AG08396 (cell line): ENCODE data around the gene ATP11B.

Experiments
- DNase-seq: peaks from one replicate; pipeline ENCODE4 v3.0.0; 2012; ENCODE audit warnings: low spot score, mixed read lengths

The ATP11B gene

GRCh38 chr3:182910936-182911781 lies 117.9 kb downstream of the ATP11B start:
- no peak for DNase-seq

- no peak for DNase-seq
These were observed 118.4 kb downstream of the ATP11B start for GRCh38 chr3:182911782-182912111.

DNA sequence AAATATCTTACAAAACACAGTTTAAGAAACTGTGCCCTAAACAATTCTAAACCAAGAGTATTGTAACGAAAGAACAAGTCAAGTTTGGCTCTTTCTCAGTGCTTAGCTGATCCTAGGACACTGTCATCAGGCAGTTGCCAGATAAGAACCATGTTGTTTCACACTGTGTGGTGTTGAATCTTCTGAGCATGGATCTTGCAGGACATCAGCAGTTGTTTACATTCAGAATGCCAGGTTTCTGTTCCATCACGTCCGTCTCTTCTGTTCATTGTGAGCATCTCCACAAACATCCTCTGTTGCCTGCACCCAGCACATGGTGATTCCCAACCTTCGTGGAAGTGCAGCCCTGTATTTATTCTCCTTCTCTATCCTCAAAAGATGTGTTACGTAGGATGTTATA lies 119.2 kb downstream of the ATP11B start:
- no peak for DNase-seq

DNA sequence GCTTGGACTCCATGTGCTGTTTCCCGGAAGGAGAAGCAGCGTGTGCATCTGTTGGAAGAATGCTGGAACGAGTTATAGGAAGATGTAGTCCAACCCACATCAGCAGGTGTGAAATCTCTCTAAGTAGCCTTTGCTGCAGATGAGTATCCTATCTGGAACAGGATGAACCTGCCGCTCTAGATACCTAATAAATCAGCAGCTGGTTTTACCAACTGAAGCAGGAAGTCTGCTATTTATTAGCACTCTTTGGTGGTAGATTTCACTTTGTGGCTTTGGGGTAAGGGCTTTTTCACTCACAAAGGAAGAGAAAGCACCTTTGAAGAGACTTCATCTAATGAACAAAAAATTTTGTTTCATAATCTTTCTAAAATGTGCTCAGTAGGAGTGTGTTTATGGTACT lies 120.6 kb downstream of the ATP11B start:
- DNase-seq, result no peak

GRCh38 chr3:182914341-182914740 lies 121.0 kb downstream of the ATP11B start:
- no peak for DNase-seq

DNA sequence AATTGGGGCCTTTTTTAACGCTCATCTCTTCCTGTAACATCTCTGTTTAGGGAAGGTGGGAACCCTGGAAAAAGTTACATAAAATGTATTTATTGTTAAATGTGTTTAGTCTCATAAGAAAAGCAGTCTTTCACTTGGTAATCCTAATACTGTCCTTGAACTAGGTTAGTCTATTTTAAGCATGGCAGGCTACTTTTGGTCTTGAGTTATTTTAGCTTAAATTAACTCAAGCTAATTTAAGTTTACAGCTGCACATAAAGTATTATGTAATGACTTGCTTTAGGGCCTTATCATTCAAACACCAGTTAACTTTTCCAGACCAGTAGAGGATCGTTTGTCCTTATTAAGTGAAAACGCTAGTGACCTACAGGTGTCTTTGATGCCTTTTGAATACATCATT lies 123.8 kb downstream of the ATP11B start:
- DNase-seq, result no peak

GRCh38 chr3:182919866-182920357 lies 126.6 kb downstream of the ATP11B start:
- DNase-seq, result no peak

GRCh38 chr3:182920515-182921084 lies 127.3 kb downstream of the ATP11B start:
- DNase-seq, result no peak

- no peak for DNase-seq
These were observed 128.5 kb downstream of the ATP11B start for GRCh38 chr3:182921665-182922355.

DNA sequence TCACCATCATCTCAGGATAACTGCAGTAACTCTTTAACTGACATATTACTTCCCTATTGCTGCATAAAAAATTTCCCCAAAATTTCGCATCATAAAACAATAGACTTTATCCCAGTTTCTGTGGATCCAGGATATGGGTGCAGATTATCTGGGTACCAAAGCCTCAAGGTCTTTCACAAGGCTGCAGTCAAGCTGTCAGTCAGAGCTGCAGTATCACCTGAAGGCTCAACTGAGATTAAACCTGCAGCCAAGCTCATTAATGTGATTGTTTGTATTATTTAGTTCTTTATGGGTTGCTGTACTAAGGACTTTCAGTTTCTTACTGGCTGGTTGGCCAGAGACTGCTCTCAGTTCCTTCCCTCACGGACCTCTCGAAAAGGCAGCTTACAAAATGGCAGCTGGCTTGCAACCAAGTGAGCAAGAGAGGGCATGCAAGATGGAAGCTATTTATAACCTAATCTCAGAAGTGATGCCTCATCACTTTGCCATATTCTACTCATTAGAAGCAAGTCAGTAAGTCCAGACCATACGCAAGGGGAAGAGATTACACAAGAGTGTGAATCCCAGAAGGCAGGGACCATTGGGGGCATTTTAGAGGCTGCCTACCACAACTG lies 132.1 kb downstream of the ATP11B start:
- DNase-seq, result no peak

- DNase-seq, result no peak
These were observed 132.6 kb downstream of the ATP11B start for GRCh38 chr3:182925944-182926337.

DNA sequence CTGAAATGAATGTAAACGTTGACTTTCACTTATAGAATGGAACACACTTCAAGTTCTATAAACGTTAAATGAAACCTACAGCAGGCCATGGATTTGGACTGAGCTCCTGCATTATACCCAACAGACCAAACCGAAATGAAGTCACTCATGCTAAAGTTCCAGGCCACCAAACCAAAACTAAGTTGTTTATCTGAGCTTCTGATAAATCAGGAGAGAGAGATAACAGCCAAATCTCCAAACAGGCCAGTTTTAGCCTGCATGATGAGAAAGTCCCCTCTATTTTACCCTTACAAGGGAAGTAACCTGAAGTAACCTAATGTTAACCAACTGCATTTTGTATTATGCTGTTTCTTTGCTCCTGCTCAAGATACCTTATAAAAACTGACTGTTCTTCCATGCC lies 142.5 kb downstream of the ATP11B start:
- no peak for DNase-seq

DNA sequence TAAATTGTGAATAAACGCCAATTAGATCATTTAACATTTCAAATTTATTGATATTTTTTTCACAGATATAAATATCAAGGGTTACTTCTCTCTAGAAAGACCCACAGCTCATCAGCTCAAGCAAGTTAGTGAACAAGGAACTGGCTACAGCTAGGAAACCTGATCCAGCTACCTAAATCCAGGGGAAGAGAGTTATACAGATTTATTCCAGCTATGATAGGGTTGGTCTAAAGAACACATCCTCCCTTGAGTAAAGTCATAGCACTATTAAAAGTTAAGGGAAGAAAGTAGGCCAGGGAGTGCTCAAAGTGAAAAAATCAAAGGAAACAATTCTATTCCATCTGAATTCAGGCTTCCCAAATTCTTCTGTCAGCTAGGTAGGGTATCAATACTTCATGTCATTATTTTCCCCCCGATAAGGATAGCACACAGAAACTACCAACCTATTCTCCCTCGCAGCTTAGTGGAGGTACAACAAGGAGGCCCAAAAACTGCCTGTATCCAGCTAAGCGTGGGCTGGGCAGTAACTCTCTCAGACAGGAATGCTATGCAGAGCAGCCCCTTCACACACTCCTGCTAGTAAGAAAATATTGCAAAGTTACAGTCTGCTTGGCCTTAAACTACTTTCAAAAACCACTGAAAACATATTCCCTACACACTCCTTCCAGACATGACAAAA lies 143.1 kb downstream of the ATP11B start:
- no peak for DNase-seq

DNA sequence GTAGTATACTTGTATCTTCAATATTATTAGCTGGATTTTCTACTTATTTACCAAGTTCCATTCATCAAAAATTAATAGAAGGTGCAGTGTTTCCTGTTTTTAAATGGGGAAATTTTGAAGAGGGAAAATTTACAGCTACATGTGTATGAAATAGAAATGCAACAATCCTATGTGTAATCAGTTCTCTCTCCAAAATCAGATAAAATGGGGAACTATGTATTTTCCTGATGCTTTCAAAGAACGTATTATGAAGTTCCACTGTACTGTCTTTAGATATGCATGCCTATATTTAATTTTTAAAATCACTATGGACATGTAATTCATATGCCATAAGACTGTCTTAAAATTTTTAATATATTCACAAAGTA lies 143.6 kb downstream of the ATP11B start:
- DNase-seq, result no peak

DNA sequence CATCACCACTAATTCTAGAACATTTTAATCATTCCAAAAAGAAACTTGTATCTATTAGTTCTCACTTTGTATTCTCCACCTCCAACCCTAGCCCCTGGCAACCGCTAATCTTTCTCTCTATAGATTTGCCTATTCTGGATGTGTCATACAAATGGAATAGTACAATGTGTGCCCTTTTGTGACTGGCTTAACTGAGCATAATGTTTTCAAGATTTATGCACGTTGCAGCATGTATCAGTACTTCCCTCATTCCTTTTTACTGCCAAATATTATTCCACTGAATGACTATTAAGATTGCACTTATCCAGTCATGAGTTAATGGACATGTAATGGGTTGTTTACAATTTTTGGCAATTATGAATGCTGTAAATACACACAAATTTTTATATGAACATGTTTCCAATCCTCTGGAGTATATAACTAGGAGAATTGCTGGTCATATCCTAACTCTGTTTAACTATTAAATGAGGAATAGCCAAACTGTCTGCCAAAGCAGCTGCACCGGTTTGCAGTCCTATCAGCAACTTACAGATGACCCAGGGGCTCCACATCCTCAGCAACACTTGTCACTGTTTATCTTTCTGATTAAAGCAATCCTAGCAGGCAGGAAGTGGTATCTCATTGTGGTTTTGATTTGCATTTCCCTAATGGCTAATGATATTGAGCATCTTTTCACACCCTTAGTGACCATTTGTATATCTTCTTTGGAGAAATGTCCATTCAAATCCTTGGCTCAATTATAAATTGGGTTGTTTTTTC lies 144.2 kb downstream of the ATP11B start:
- DNase-seq, result no peak

DNA sequence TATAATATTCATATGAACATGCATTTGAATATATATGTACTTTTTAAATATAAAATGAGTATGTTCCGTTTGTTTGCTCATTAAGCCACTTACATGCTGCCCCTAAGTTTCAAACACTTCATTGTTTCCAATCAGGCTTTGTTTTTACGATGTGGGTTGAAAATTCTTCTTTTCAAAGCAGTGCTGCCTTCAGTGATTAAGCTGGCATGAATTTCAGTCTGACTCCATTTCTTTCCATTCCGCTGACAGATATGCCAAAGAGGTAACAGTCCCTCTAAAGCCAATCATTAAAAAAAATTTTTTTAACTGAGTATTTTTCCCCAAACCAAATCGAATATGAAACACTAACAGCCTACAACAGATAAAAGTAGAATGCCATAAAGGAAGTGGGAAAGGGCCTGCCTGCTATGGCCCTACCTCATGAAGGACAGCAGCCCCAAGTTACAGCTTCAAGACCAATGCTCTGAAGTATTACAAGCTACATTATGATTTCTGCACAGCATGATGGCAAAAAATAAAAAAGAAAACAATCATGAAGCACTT lies 147.0 kb downstream of the ATP11B start:
- DNase-seq, result no peak

DNA sequence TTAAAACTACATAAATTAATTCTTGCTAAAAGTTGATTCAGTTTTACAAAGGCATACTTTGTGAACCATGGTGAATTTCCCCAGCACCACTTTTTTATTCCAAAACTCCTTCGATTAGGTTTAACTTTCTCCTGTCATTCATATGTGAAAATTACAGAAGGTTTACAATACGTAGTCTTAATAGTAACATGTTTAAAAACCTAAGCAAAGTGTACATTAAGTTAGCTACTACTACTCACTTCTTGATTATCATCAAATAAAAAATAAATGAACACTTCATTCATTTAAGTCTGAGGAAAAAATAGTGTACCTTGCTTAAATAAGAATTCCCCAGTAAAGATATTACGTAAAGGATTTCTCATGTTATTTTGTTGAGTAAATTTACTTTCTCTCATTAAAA lies 148.4 kb downstream of the ATP11B start:
- DNase-seq, result no peak

GRCh38 chr3:182947888-182948287 lies 154.6 kb downstream of the ATP11B start:
- no peak for DNase-seq

GRCh38 chr3:182948305-182948704 lies 155.0 kb downstream of the ATP11B start:
- no peak for DNase-seq

DNA sequence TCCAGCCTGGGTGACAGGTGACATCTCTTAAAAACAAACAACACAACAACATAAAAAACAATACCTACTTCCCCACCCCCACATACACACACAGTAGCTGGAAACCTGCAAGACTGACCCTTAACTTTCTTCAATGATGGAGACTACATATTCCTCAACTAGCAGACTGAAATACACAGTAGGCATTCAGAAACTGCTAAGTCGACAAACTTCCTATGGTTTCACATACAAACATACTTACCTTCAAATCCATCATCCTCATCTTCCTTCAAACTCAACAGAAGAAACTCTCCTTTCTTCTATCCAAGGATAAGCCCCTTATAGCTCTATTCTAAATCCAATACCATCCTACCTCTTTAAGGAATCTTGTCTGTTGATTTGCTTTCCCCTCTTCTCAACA lies 156.4 kb downstream of the ATP11B start:
- no peak for DNase-seq

DNA sequence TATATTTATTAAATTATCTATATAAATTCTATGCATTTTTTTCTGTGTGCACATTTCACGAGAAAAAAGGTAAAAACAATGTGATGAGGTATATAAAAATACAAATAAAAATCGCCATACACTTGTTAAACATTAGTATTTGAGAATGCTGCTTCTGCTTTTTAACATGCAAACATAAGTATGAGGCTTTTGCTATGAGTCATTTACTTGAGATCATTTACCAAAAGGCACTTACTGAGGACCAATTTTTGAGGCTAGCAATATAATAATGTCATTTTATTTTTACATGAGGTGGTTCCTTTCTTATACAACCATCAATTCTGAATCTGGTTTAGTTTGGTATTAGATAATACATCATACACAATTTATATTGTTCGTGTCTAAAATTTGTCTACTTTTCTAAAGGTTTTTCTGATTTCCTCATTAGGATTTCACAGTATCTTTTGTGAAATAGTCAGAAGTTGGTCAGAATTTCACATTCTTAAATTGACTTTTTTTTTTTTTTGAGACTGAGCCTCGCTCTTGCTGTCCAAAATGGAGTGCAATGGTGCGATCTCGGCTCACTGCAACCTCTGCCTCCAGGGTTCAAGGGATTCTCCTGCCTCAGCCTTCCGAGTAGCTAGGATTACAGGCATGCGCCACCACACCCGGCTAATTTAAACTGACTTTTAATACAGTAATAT lies 161.4 kb downstream of the ATP11B start:
- DNase-seq, result no peak
